HepG2 (cell line): ENCODE data around the gene PGPEP1. TPM values are rescaled to one million over a fixed set of nuclear protein-coding genes. Genes with fewer than 3 reads are reported as not detected.

Source experiments
- ARHGAP35 ChIP-seq: sonication (generic); formaldehyde crosslinking; IDR thresholded peaks from 2 replicates; pipeline ENCODE4 v1.9.0; 2022; ENCODE audit warnings: mild to moderate bottlenecking, inconsistent platforms, moderate library complexity, missing genetic modification reagents, borderline replicate concordance
- ARNT2 ChIP-seq: sonication (generic); formaldehyde crosslinking; IDR thresholded peaks from 2 replicates; pipeline ENCODE4 v1.8.0; 2022; ENCODE audit warnings: mild to moderate bottlenecking, low read depth, missing genetic modification reagents, moderate library complexity
- BCL6 ChIP-seq: IDR thresholded peaks from 2 replicates; pipeline ENCODE4 v1.6.1; 2016; ENCODE audit warnings: missing genetic modification reagents, missing compliant biosample characterization
- BORCS8-MEF2B ChIP-seq: sonication (generic); formaldehyde crosslinking; IDR thresholded peaks from 2 replicates; pipeline ENCODE4 v1.8.0; 2022; ENCODE audit warnings: mild to moderate bottlenecking, missing genetic modification reagents
- CHD2 ChIP-seq: IDR thresholded peaks from 2 replicates; pipeline ENCODE4 v1.6.1; 2011; ENCODE audit warnings: low read depth, low read length, improper control_type of control experiment
- EEA1 ChIP-seq: sonication (generic); formaldehyde crosslinking; IDR thresholded peaks from 2 replicates; pipeline ENCODE4 v1.5.1; 2020; ENCODE audit warnings: mild to moderate bottlenecking, missing genetic modification reagents, borderline replicate concordance
- ELF3 ChIP-seq: IDR thresholded peaks from 2 replicates; pipeline ENCODE4 v1.6.1; 2016; ENCODE audit warnings: missing genetic modification reagents, missing compliant biosample characterization
- ELK4 ChIP-seq: sonication (generic); formaldehyde crosslinking; IDR thresholded peaks from 2 replicates; pipeline ENCODE4 v1.9.0; 2021; ENCODE audit warnings: missing genetic modification reagents, borderline replicate concordance
- GFI1 ChIP-seq: sonication (generic); formaldehyde crosslinking; IDR thresholded peaks from 2 replicates; pipeline ENCODE4 v1.5.0; 2020; ENCODE audit warnings: missing genetic modification reagents, mild to moderate bottlenecking, borderline replicate concordance
- HMG20B ChIP-seq: conservative IDR thresholded peaks from 2 replicates; pipeline ENCODE4 v1.6.1; 2016; ENCODE audit warnings: missing genetic modification reagents, missing compliant biosample characterization
- NONO ChIP-seq, 2 experiments: fragments of 450-650 bp in 1 of 2; sonication (generic) in 1 of 2; formaldehyde crosslinking in 1 of 2; IDR thresholded peaks in 1 of 2; conservative IDR thresholded peaks in 1 of 2; 2 replicates each; pipeline versions ENCODE4 v1.6.1 to v1.8.0; 2017 to 2022; ENCODE audit warnings: mild to moderate bottlenecking in 1 of 2, missing genetic modification reagents in 1 of 2, moderate library complexity in 1 of 2
- PAWR ChIP-seq: sonication (generic); formaldehyde crosslinking; IDR thresholded peaks from 2 replicates; pipeline ENCODE4 v1.4.0; 2020; ENCODE audit warnings: missing genetic modification reagents, mild to moderate bottlenecking, borderline replicate concordance
- PHF20 ChIP-seq: sonication (generic); formaldehyde crosslinking; IDR thresholded peaks from 2 replicates; pipeline ENCODE4 v1.5.0; 2020; ENCODE audit warnings: mild to moderate bottlenecking, missing genetic modification reagents
- SALL2 ChIP-seq: sonication (generic); formaldehyde crosslinking; IDR thresholded peaks from 2 replicates; pipeline ENCODE4 v1.8.1; 2023; ENCODE audit warnings: mild to moderate bottlenecking, missing genetic modification reagents, inconsistent platforms
- TBX2 ChIP-seq: sonication (generic); formaldehyde crosslinking; IDR thresholded peaks from 2 replicates; pipeline ENCODE4 v1.5.0; 2020; ENCODE audit warnings: missing genetic modification reagents, mild to moderate bottlenecking, borderline replicate concordance
- TBX3 ChIP-seq: fragments of 450-650 bp; IDR thresholded peaks from 2 replicates; pipeline ENCODE4 v1.6.1; 2017; ENCODE audit warnings: antibody characterized with exemption, mild to moderate bottlenecking, inconsistent platforms, borderline replicate concordance
- ZFP41 ChIP-seq: sonication (generic); formaldehyde crosslinking; IDR thresholded peaks from 2 replicates; pipeline ENCODE4 v1.4.0; 2020; ENCODE audit warnings: mild to moderate bottlenecking, missing genetic modification reagents, borderline replicate concordance
- ZNF430 ChIP-seq: sonication (generic); formaldehyde crosslinking; IDR thresholded peaks from 2 replicates; pipeline ENCODE4 v1.9.0; 2021; ENCODE audit warnings: mild to moderate bottlenecking, missing genetic modification reagents
- ZNF841 ChIP-seq: sonication (generic); formaldehyde crosslinking; IDR thresholded peaks from 2 replicates; pipeline ENCODE4 v1.8.1; 2023; ENCODE audit warnings: missing genetic modification reagents, borderline replicate concordance
- ZNF883 ChIP-seq: sonication (generic); formaldehyde crosslinking; IDR thresholded peaks from 2 replicates; pipeline ENCODE4 v1.5.1; 2020; ENCODE audit warnings: mild to moderate bottlenecking, missing genetic modification reagents; ENCODE audit errors: not compliant biosample characterization
- ZSCAN31 ChIP-seq: sonication (generic); formaldehyde crosslinking; IDR thresholded peaks from 2 replicates; pipeline ENCODE4 v1.5.0; 2020; ENCODE audit warnings: low read depth, mild to moderate bottlenecking, missing genetic modification reagents
- polyA plus RNA-seq, 8 experiments: library from polyadenylated mRNA; depleted of rRNA in 3 of 8; stranded (reverse) in 7 of 8; unstranded in 1 of 8; fragments of >200 nt; fragmentation: Illumina TruSeq in 4 of 8; extraction: Trizol in 4 of 8; gene quantifications; 2 replicates each; pipeline versions ENCODE4 v1.2.1 to v1.2.3, GENCODE V29; 2011 to 2016; ENCODE audit warnings: low read depth in 4 of 8, missing spikeins in 1 of 8, mixed read lengths in 1 of 8; ENCODE audit not compliant: insufficient read depth in 1 of 8
- total RNA-seq, 5 experiments: library from RNA; depleted of rRNA; stranded (reverse); fragments of >200 nt; fragmentation: Illumina TruSeq; extraction: Trizol; gene quantifications; 2 replicates each; pipeline ENCODE4 v1.2.3, GENCODE V29; 2016; ENCODE audit warnings: low read depth in 1 of 5
- TF ChIP-seq, protein P1 (sequence below): sonication (generic); formaldehyde crosslinking; IDR thresholded peaks from 2 replicates; pipeline ENCODE4 v1.4.0; 2020; ENCODE audit warnings: mild to moderate bottlenecking, missing genetic modification reagents
- TF ChIP-seq, protein P2 (sequence below): sonication (generic); formaldehyde crosslinking; IDR thresholded peaks from 2 replicates; pipeline ENCODE4 v1.9.0; 2022; ENCODE audit warnings: low read depth, missing genetic modification reagents
- TF ChIP-seq, protein P3 (sequence below): IDR thresholded peaks from 2 replicates; pipeline ENCODE4 v1.6.1; 2016; ENCODE audit warnings: low read depth

The PGPEP1 gene
- total and polyA plus RNA-seq, 2 of the 13 experiments (the other 11 are each of a cell fraction or from before 2014, with no cell fraction given) = 53.1 to 56.6 TPM

DNA sequence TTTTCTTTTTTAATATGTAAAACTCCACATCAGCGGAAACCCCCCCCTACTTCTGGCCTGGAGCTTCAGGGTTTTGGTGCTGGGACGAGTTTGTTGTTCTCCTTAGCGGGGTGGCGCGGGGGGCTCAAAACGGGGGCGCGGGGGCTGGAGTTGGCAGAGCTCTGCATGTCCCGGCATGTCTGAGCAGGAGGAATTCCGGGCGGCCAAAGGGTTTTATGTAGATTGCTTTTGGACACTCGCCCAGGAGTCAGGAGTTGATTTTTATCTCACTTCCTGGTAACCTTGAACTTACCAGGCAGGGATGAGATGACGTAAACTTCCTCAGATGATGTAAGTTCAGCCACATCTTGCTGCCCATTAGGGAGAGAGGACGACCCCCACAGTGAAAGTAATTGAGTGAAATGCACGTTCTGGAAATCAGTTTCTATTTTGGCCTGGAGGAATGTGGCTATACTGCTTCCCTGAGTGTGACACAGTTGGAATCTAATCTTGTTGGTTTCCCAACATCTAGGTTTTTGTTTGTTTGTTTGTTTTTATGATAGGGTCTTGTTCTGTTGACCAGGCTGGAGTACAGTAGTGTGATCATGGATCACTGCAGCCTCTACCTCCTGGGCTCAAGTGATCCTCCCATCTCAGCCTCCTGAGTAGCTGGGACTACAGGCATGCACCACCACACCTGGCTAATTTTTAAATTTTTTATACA, 24.6 kb downstream of the PGPEP1 start (continued):
- TF ChIP-seq ZFP41 (CRISPR knock-in tag) = no peak
- TF ChIP-seq, protein P1, sequence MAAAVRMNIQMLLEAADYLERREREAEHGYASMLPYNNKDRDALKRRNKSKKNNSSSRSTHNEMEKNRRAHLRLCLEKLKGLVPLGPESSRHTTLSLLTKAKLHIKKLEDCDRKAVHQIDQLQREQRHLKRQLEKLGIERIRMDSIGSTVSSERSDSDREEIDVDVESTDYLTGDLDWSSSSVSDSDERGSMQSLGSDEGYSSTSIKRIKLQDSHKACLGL (CRISPR knock-in tag) = no peak
- no peak for TF ChIP-seq EEA1 (CRISPR knock-in tag)
- no peak for TF ChIP-seq ELK4
- TF ChIP-seq ZNF430 (CRISPR knock-in tag) = 0 out of 2 replicates have a peak, but pooled peaks have one; percentile 22
- 0 out of 2 replicates have a peak, but pooled peaks have one; percentile 55 for TF ChIP-seq ARNT2 (CRISPR knock-in tag)
- peak; percentile 48; the same call in 1 of the 2 replicates for TF ChIP-seq SALL2
- no peak for TF ChIP-seq ZNF841 (CRISPR knock-in tag)
- TF ChIP-seq BORCS8-MEF2B (CRISPR knock-in tag) = no peak
- TF ChIP-seq ARHGAP35 (CRISPR knock-in tag) = no peak
- TF ChIP-seq BCL6 (CRISPR knock-in tag) = peak; percentile 92
- TF ChIP-seq, protein P2, sequence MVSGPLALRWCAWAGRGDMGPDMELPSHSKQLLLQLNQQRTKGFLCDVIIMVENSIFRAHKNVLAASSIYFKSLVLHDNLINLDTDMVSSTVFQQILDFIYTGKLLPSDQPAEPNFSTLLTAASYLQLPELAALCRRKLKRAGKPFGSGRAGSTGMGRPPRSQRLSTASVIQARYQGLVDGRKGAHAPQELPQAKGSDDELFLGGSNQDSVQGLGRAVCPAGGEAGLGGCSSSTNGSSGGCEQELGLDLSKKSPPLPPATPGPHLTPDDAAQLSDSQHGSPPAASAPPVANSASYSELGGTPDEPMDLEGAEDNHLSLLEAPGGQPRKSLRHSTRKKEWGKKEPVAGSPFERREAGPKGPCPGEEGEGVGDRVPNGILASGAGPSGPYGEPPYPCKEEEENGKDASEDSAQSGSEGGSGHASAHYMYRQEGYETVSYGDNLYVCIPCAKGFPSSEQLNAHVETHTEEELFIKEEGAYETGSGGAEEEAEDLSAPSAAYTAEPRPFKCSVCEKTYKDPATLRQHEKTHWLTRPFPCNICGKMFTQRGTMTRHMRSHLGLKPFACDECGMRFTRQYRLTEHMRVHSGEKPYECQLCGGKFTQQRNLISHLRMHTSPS (CRISPR knock-in tag) = no peak
- peak; percentile 63; the same call in 1 of the 2 replicates for TF ChIP-seq TBX2
- no peak for TF ChIP-seq NONO (IDR thresholded peaks at IDR 0.05)
- 0 out of 2 replicates have a peak, but pooled peaks have one; percentile 29 for TF ChIP-seq NONO (CRISPR knock-in tag; conservative IDR thresholded peaks at IDR 0.05)
- TF ChIP-seq ZNF883 = no peak
- TF ChIP-seq, protein P3, sequence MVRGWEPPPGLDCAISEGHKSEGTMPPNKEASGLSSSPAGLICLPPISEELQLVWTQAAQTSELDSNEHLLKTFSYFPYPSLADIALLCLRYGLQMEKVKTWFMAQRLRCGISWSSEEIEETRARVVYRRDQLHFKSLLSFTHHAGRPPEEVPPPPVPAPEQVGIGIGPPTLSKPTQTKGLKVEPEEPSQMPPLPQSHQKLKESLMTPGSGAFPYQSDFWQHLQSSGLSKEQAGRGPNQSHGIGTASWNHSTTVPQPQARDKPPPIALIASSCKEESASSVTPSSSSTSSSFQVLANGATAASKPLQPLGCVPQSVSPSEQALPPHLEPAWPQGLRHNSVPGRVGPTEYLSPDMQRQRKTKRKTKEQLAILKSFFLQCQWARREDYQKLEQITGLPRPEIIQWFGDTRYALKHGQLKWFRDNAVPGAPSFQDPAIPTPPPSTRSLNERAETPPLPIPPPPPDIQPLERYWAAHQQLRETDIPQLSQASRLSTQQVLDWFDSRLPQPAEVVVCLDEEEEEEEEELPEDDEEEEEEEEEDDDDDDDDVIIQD (CRISPR knock-in tag) = no peak; the same call in 1 of the 2 replicates
- no peak for TF ChIP-seq CHD2
- TF ChIP-seq ELF3 (CRISPR knock-in tag) = peak; percentile 99
- 0 out of 2 replicates have a peak, but pooled peaks have one; percentile 33 for TF ChIP-seq PHF20
- TF ChIP-seq TBX3 = no peak
- TF ChIP-seq PAWR (CRISPR knock-in tag) = no peak
- TF ChIP-seq ZSCAN31 (CRISPR knock-in tag) = no peak
- 0 out of 2 replicates have a peak, but pooled peaks have one; percentile 42 for TF ChIP-seq HMG20B (CRISPR knock-in tag)
- 0 out of 2 replicates have a peak, but pooled peaks have one; percentile 25 for TF ChIP-seq GFI1 (CRISPR knock-in tag)
